Psoas muscle (tissue), 8 donors: Measurements from ENCODE around the gene ADGRL1. TPM values are rescaled to one million over a fixed set of nuclear protein-coding genes. Genes with fewer than 3 reads are reported as not detected.
A peak's percentile ranks its signal among the peaks of the same experiment; 100 is the strongest.

Experiments
- ATAC-seq, 4 donors: fragments of 200-7000 bp; cut with Tn5 transposase; one replicate each; pipeline ENCODE4 v1.9.1; 2020; ENCODE audit warnings: moderate library complexity in 3 of 4, mild to moderate bottlenecking in 2 of 4
- DNase-seq, 2 donors: peaks; one replicate each; pipeline ENCODE4 v3.0.0-alpha.2; 2020
- H3K27ac ChIP-seq: fragments of 200-600 bp; one replicate; pipeline ENCODE4 v1.8.0; 2022
- H3K27me3 ChIP-seq, 3 donors: fragments of 200-600 bp in 1 of 3; one replicate each; pipeline versions ENCODE4 v1.6.1 to v1.8.0; 2013 to 2022; ENCODE audit warnings: low read length in 2 of 3, mild to moderate bottlenecking in 2 of 3, moderate library complexity in 1 of 3; ENCODE audit not compliant: insufficient read depth in 3 of 3
- H3K36me3 ChIP-seq, 2 donors: fragments of 200-600 bp in 1 of 2; one replicate each; pipeline versions ENCODE4 v1.6.1 to v1.8.0; 2013 to 2022; ENCODE audit warnings: low read depth in 1 of 2, mild to moderate bottlenecking in 1 of 2, moderate library complexity in 1 of 2; ENCODE audit not compliant: insufficient read depth in 1 of 2
- H3K4me1 ChIP-seq: fragments of 200-600 bp; one replicate; pipeline ENCODE4 v1.8.0; 2022
- H3K4me3 ChIP-seq: fragments of 200-600 bp; one replicate; pipeline ENCODE4 v1.8.0; 2022; ENCODE audit warnings: mild to moderate bottlenecking
- H3K9me3 ChIP-seq: fragments of 200-600 bp; one replicate; pipeline ENCODE4 v1.8.0; 2022
- CTCF ChIP-seq: fragments of 200-600 bp; IDR thresholded peaks from one replicate; pipeline ENCODE4 v1.8.0; 2022; ENCODE audit warnings: antibody characterized with exemption
- WGBS, 3 donors: extraction: QIAGEN DNeasy Blood & Tissue Kit; methylation state at CpG; one replicate each; pipeline versions ENCODE4 v1.1.6 to v1.1.7; 2013; 5-methylcytosine and 5-hydroxymethylcytosine counted together
- intact Hi-C, 2 donors: fragments of 100-400 bp; cut with DNase I; formaldehyde crosslinking; loops; one replicate each; pipeline versions ENCODE4 v1.11.0 to v1.14.2; 2022
- polyA plus RNA-seq, 3 donors: library from polyadenylated mRNA; stranded (reverse); fragments of 200-250 nt; gene quantifications; one replicate each; pipeline ENCODE4 v1.2.3, GENCODE V29; 2013
- total RNA-seq, 4 donors: library from RNA; stranded (reverse); fragmentation: NEBNext Ultra II Directional in 2 of 4; extraction: Animal tissue kit (Norgen Biotek cat#: 25700) in 2 of 4; gene quantifications; one replicate each; pipeline versions ENCODE4 v1.2.1 to v1.2.4, GENCODE V29; 2021 to 2023
- donor health status: healthy with polysubstance abuse.
- donor health status: DM: no; HTN: no; CAD: no; lungs with moderate emphysema.
- donor health status: Bipolar disorder and iron deficiency.
- donor health status: healthy.
- donor health status: DM: yes; HTN: yes; CAD: no.
- donor health status: DM: no; HTN: no; CAD: no.
- donor health status: DM: no; HTN: no; CAD: no.
- donor health status: DM: yes; HTN: yes; CAD: no.

Gene ADGRL1
- total and polyA plus RNA-seq, 7 donors = 0.38 to 2.6 (median 1.7) TPM

- peak in 1 of 4 donors; percentile 5 for ATAC-seq
- peak overlapping the region; percentile 88 for H3K27ac ChIP-seq
- H3K9me3 ChIP-seq = no peaks in the 10 kb centered on the region
- WGBS, 3 donors = 0 to 1% (median 1%) methylated on average over 19 to 33 of the region's 33 CpGs
- peaks cover 66% of the 10 kb centered on the region for H3K4me1 ChIP-seq
- peak; percentile 63 to 77 for DNase-seq
- no peaks in the 10 kb centered on the region for H3K36me3 ChIP-seq
- H3K27me3 ChIP-seq = no peaks in the 10 kb centered on the region
- intact Hi-C loops = loop anchor here in 1 of 2 donors (5.0 kb wide), 1 partner anchor 35 kb away; no protein-coding TSS in a partner anchor
- TF ChIP-seq CTCF = no peak
- peak overlapping the region; percentile 90 for H3K4me3 ChIP-seq
These were observed 88.9 kb downstream of the ADGRL1 start for GRCh38 chr19:14116918-14117578.

- Histone ChIP-seq H3K9me3 (no peaks in the 10 kb centered on the region), H3K4me1 (peaks cover 66% of the 10 kb centered on the region), H3K27me3 (no peaks in the 10 kb centered on the region), H3K36me3 (no peaks in the 10 kb centered on the region), H3K4me3 (peak overlapping the region; percentile 90), H3K27ac (peak overlapping the region; percentile 88)
- TF ChIP-seq CTCF = no peak
- WGBS, 3 donors = 4 to 6% (median 6%) methylated on average over 6 of the region's 6 CpGs
- ATAC-seq = no peak
- no peak for DNase-seq
- intact Hi-C loops = loop anchor here in 1 of 2 donors (5.0 kb wide), 1 partner anchor 34 kb away; no protein-coding TSS in a partner anchor
These were observed 89.4 kb downstream of the ADGRL1 start for GRCh38 chr19:14116525-14116917.

GRCh38 chr19:14115756-14116155, 90.2 kb downstream of the ADGRL1 start:
- Histone ChIP-seq H3K4me1 (peaks cover 72% of the 10 kb centered on the region), H3K4me3 (peak overlapping the region; percentile 90), H3K9me3 (no peaks in the 10 kb centered on the region), H3K27me3 (no peaks in the 10 kb centered on the region), H3K36me3 (no peaks in the 10 kb centered on the region), H3K27ac (peak overlapping the region; percentile 88)
- WGBS, 3 donors = 49 to 55% (median 49%) methylated on average over 5 of the region's 5 CpGs
- intact Hi-C loops = loop anchor here in 1 of 2 donors (2.0 to 5.0 kb wide), 2 partner anchors 21 to 33 kb away; partner anchors contain the start of gene ASF1B
- ATAC-seq (no peak), DNase-seq (no peak)
- TF ChIP-seq CTCF = no peak

GRCh38 chr19:14114854-14115253, 91.1 kb downstream of the ADGRL1 start:
- TF ChIP-seq CTCF = peak; percentile 65
- Histone ChIP-seq H3K27ac (peak overlapping the region; percentile 88), H3K27me3 (no peaks in the 10 kb centered on the region), H3K9me3 (no peaks in the 10 kb centered on the region), H3K36me3 (no peaks in the 10 kb centered on the region), H3K4me1 (peaks cover 64% of the 10 kb centered on the region), H3K4me3 (peak overlapping the region; percentile 59)
- WGBS, 3 donors = 28 to 38% (median 34%) methylated on average over 9 of the region's 9 CpGs
- intact Hi-C loops = loop anchor here in 1 of 2 donors (2.0 to 5.0 kb wide), 2 partner anchors 22 to 33 kb away; partner anchors contain the start of gene ASF1B
- ATAC-seq (peak in 3 of 4 donors; percentile 9 to 38 (median 16)), DNase-seq (peak; percentile 71 to 86)
